H1 (cell line): ENCODE data around the gene CAMK2A. TPM values are rescaled to one million over a fixed set of nuclear protein-coding genes. Genes with fewer than 3 reads are reported as not detected.

Experiments used
- CTCF ChIA-PET: fragments of 300-600 bp; sonication (Branson Sonifier 250); formaldehyde crosslinking; loops from one replicate; lab custom pipeline; 2021; ENCODE audit not compliant: partially characterized antibody; lab: Charles Lee
- POLR2A ChIA-PET: fragments of 300-600 bp; sonication (Branson Sonifier 250); formaldehyde crosslinking; loops from one replicate; lab custom pipeline; 2021; ENCODE audit warnings: inconsistent platforms; ENCODE audit not compliant: partially characterized antibody; lab: Charles Lee
- DNase-seq, 2 experiments: peaks; one replicate each; pipeline versions ENCODE4 v3.0.0 to v3.0.0-alpha.2; 2010 to 2022; ENCODE audit warnings: low spot score in 2 of 2, low read depth in 1 of 2, mixed read lengths in 1 of 2
- FAIRE-seq: peaks from 2 replicates; lab custom pipeline; 2011; peaks lifted over from hg19 to GRCh38; lab: Jason Lieb, UNC
- H2AFZ ChIP-seq: 2 replicates; pipeline ENCODE4 v1.8.1; 2012; ENCODE audit warnings: low read length, inconsistent platforms
- H2AK5ac ChIP-seq: 2 replicates; pipeline ENCODE4 v1.6.1; 2013; ENCODE audit warnings: low read depth, low read length
- H2BK120ac ChIP-seq: replicated peaks from 2 replicates; pipeline ENCODE3; 2013; ENCODE audit warnings: low read depth, low read length, inconsistent platforms
- H2BK12ac ChIP-seq: 2 replicates; pipeline ENCODE4 v1.6.1; 2013; ENCODE audit warnings: low read depth, low read length
- H2BK15ac ChIP-seq: 2 replicates; pipeline ENCODE4 v1.6.1; 2013; ENCODE audit warnings: low read length
- H2BK20ac ChIP-seq: 2 replicates; pipeline ENCODE4 v1.6.1; 2013; ENCODE audit warnings: low read length
- H2BK5ac ChIP-seq: 2 replicates; pipeline ENCODE4 v1.6.1; 2013; ENCODE audit warnings: low read depth, low read length
- H3K14ac ChIP-seq: 2 replicates; pipeline ENCODE4 v1.6.1; 2013; ENCODE audit warnings: inconsistent platforms; ENCODE audit not compliant: insufficient read length
- H3K18ac ChIP-seq: 2 replicates; pipeline ENCODE4 v1.6.1; 2013; ENCODE audit warnings: low read length; ENCODE audit errors: extremely low read depth
- H3K23ac ChIP-seq: 2 replicates; pipeline ENCODE4 v1.6.1; 2013; ENCODE audit warnings: inconsistent platforms; ENCODE audit not compliant: insufficient read length
- H3K23me2 ChIP-seq: 2 replicates; pipeline ENCODE4 v1.6.1; 2013; ENCODE audit warnings: low read depth, low read length
- H3K27ac ChIP-seq: 2 replicates; pipeline ENCODE4 v1.6.1; 2011; ENCODE audit warnings: low read depth, low read length, inconsistent platforms
- H3K27me3 ChIP-seq, 4 experiments: replicated peaks in 1 of 4; 1 replicate in 1 of 4; 2 replicates in 3 of 4; pipeline versions ENCODE4 v1.6.1 to v1.8.1; 2011 to 2013; ENCODE audit warnings: low read length in 3 of 4, mild to moderate bottlenecking in 3 of 4, inconsistent platforms in 2 of 4, mixed read lengths in 2 of 4, moderate library complexity in 1 of 4; ENCODE audit not compliant: control insufficient read depth in 3 of 4, insufficient read depth in 3 of 4; ENCODE audit errors: extremely low read depth in 1 of 4
- H3K36me3 ChIP-seq, 4 experiments: 2 replicates each; pipeline versions ENCODE4 v1.6.1 to v1.8.1; 2011 to 2013; ENCODE audit warnings: mild to moderate bottlenecking in 4 of 4, low read length in 3 of 4, moderate library complexity in 2 of 4, control low read depth in 1 of 4, inconsistent platforms in 1 of 4; ENCODE audit not compliant: insufficient read depth in 4 of 4, control insufficient read depth in 2 of 4
- H3K4ac ChIP-seq: replicated peaks from 2 replicates; pipeline ENCODE3; 2013; ENCODE audit warnings: low read length, low read depth, mixed read lengths, inconsistent platforms; ENCODE audit not compliant: insufficient read length
- H3K4me1 ChIP-seq, 4 experiments: replicated peaks in 1 of 4; 1 replicate in 1 of 4; 2 replicates in 3 of 4; pipeline versions ENCODE4 v1.6.1 to v1.8.1; 2011 to 2013; ENCODE audit warnings: low read length in 3 of 4, inconsistent platforms in 2 of 4, mixed read lengths in 1 of 4; ENCODE audit not compliant: insufficient read depth in 4 of 4, control insufficient read depth in 3 of 4
- H3K4me2 ChIP-seq, 2 experiments: 2 replicates each; pipeline versions ENCODE4 v1.6.1 to v1.8.1; 2011 to 2013; ENCODE audit warnings: low read depth in 2 of 2, low read length in 2 of 2, control low read depth in 1 of 2, inconsistent platforms in 1 of 2, mild to moderate bottlenecking in 1 of 2; ENCODE audit not compliant: insufficient read depth in 1 of 2
- H3K4me3 ChIP-seq, 4 experiments: fragments of 200-600, 300-600 bp in 1 of 4; sonication (generic), shearing (Covaris generic), sonication (Bioruptor Twin) in 1 of 4; 2 replicates each; pipeline versions ENCODE4 v1.5.1 to v1.8.1; 2011 to 2016; ENCODE audit warnings: low read length in 4 of 4, low read depth in 3 of 4, control low read depth in 2 of 4, inconsistent platforms in 2 of 4, mild to moderate bottlenecking in 2 of 4, mixed read lengths in 1 of 4, moderate library complexity in 1 of 4; ENCODE audit not compliant: insufficient read depth in 2 of 4; ENCODE audit errors: extremely low read depth in 1 of 4
- H3K56ac ChIP-seq: replicated peaks from 2 replicates; pipeline ENCODE3; 2013; ENCODE audit warnings: low read depth, mild to moderate bottlenecking, mixed read lengths, low read length, inconsistent platforms; ENCODE audit not compliant: insufficient read length
- H3K79me1 ChIP-seq: 2 replicates; pipeline ENCODE4 v1.6.1; 2013; ENCODE audit warnings: low read depth, low read length, control low read depth
- H3K79me2 ChIP-seq, 2 experiments: 2 replicates each; pipeline versions ENCODE4 v1.6.1 to v1.8.1; 2012 to 2013; ENCODE audit warnings: low read length in 2 of 2, mild to moderate bottlenecking in 2 of 2, inconsistent platforms in 1 of 2; ENCODE audit not compliant: insufficient read depth in 2 of 2, control insufficient read depth in 1 of 2
- H3K9ac ChIP-seq, 4 experiments: replicated peaks in 1 of 4; 1 replicate in 1 of 4; 2 replicates in 3 of 4; pipeline versions ENCODE4 v1.6.1 to v1.8.1; 2011 to 2013; ENCODE audit warnings: low read depth in 3 of 4, low read length in 3 of 4, control low read depth in 2 of 4, mild to moderate bottlenecking in 2 of 4, moderate library complexity in 2 of 4, inconsistent platforms in 1 of 4; ENCODE audit errors: extremely low read depth in 1 of 4
- H3K9me3 ChIP-seq, 2 experiments: 2 replicates each; pipeline versions ENCODE4 v1.6.1 to v1.8.1; 2012 to 2013; ENCODE audit warnings: mild to moderate bottlenecking in 2 of 2, moderate library complexity in 2 of 2, control low read depth in 1 of 2, inconsistent platforms in 1 of 2, low read depth in 1 of 2, low read length in 1 of 2, mixed read lengths in 1 of 2; ENCODE audit not compliant: insufficient read depth in 2 of 2
- H4K20me1 ChIP-seq, 2 experiments: replicated peaks in 1 of 2; 2 replicates each; pipeline versions ENCODE3 to v1.8.1; 2011 to 2013; ENCODE audit warnings: inconsistent platforms in 2 of 2, low read length in 2 of 2, mild to moderate bottlenecking in 1 of 2; ENCODE audit not compliant: insufficient read depth in 2 of 2, control insufficient read depth in 1 of 2
- H4K5ac ChIP-seq: 2 replicates; pipeline ENCODE4 v1.6.1; 2013; ENCODE audit warnings: low read length, low read depth, mixed read lengths, inconsistent platforms; ENCODE audit not compliant: insufficient read length
- H4K8ac ChIP-seq: 2 replicates; pipeline ENCODE4 v1.8.0; 2013; ENCODE audit warnings: mild to moderate bottlenecking, moderate library complexity, low read length, inconsistent platforms; ENCODE audit not compliant: insufficient read depth; ENCODE audit errors: extremely low read depth
- H4K91ac ChIP-seq: replicated peaks from 2 replicates; pipeline ENCODE3; 2013; ENCODE audit warnings: low read length, mixed read lengths, inconsistent platforms; ENCODE audit not compliant: insufficient read length
- BCL11A ChIP-seq, 2 experiments: IDR thresholded peaks; one replicate each; pipeline ENCODE4 v1.6.1; 2011; ENCODE audit warnings: low read depth in 2 of 2, low read length in 2 of 2, mild to moderate bottlenecking in 2 of 2
- NANOG ChIP-seq: IDR thresholded peaks from 2 replicates; pipeline ENCODE4 v1.6.1; 2011; ENCODE audit warnings: low read length, low read depth, mild to moderate bottlenecking, inconsistent platforms; ENCODE audit not compliant: insufficient read depth, poor library complexity, severe bottlenecking
- WGBS, 2 experiments: shearing (Covaris generic) in 1 of 2; methylation state at CpG; one replicate each; pipeline versions ENCODE4 v1.1.6 to v1.1.7; 2013 to 2015; ENCODE audit warnings: low lambda C conversion rate in 2 of 2, mixed read lengths in 2 of 2, inconsistent platforms in 1 of 2, low coverage in 1 of 2, missing lambda C conversion rate in 1 of 2; ENCODE audit not compliant: insufficient replicate concordance in 2 of 2, insufficient coverage in 1 of 2, insufficient read length in 1 of 2; ENCODE audit errors: extremely low coverage in 1 of 2, missing lambda C conversion rate in 1 of 2; 5-methylcytosine and 5-hydroxymethylcytosine counted together
- polyA plus RNA-seq, 7 experiments: library from polyadenylated mRNA; depleted of rRNA in 3 of 7; stranded (reverse) in 5 of 7; unstranded in 2 of 7; fragments of >200 nt in 5 of 7; fragments of 200-250 nt in 2 of 7; gene quantifications; 1 replicate in 5 of 7; 2 replicates in 1 of 7; 4 replicates in 1 of 7; pipeline versions ENCODE4 v1.2.1 to v1.2.3, GENCODE V29; 2011 to 2013; ENCODE audit warnings: missing spikeins in 2 of 7, mixed read lengths in 2 of 7
- total RNA-seq: library from RNA; stranded (reverse); fragmentation: NEBNext Ultra II Directional; extraction: Animal tissue kit (Norgen Biotek cat#: 25700); gene quantifications from 2 replicates; pipeline ENCODE4 v1.2.1, GENCODE V29; 2021

Gene CAMK2A
- total and polyA plus RNA-seq, 2 of the 8 experiments (the other 6 are each of a cell fraction or from before 2014, with no cell fraction given) = 0.20 to 0.28 TPM

- no peak overlapping the region for H2BK120ac ChIP-seq
- no peak overlapping the region for H4K91ac ChIP-seq
- H3K23ac ChIP-seq = no peak overlapping the region
- 28% methylated on average over 2 of the region's 2 CpGs; no CpG with 5 or more reads in 1 of the 2 experiments for WGBS, 2 experiments
- H3K4me2 ChIP-seq = peak overlapping the region; percentile 78 to 87; a peak in 3 of 4 replicates
- H2BK20ac ChIP-seq = no peak overlapping the region
- H2BK12ac ChIP-seq = no peak overlapping the region
- no peak overlapping the region for H2BK15ac ChIP-seq
- peaks cover 29 to 62% (median 58%) of the 10 kb centered on the region in 4 experiments for H3K27me3 ChIP-seq
- H2AK5ac ChIP-seq = no peak overlapping the region
- FAIRE-seq = no peak
- no peak overlapping the region for H2AFZ ChIP-seq
- TF ChIP-seq BCL11A (IDR thresholded peaks at IDR 0.05; ENCODE audit: low read depth in 2 of 2, low read length in 2 of 2) = no peak
- no peak for TF ChIP-seq NANOG
- no peak overlapping the region for H3K14ac ChIP-seq
- ChIA-PET POLR2A (no interaction called here), CTCF (interaction anchor here (1.0 to 23.7 kb wide), 9 partner anchors 9 to 142 kb away, joined by 3 to 302 read pairs (median 5); no protein-coding TSS in a partner anchor)
- H3K79me2 ChIP-seq = no peaks in the 10 kb centered on the region
- no peak overlapping the region for H4K5ac ChIP-seq
- H3K9ac ChIP-seq = no peak overlapping the region
- H3K4me3 ChIP-seq = peak overlapping the region in 1 of 4 experiments; percentile 61; a peak in 2 of 8 replicates
- no peak overlapping the region for H3K18ac ChIP-seq
- H3K36me3 ChIP-seq = no peaks in the 10 kb centered on the region
- H3K27ac ChIP-seq = no peak overlapping the region
- peaks cover 6% of the 10 kb centered on the region; the same call in 1 of the 2 replicates for H3K23me2 ChIP-seq
- H4K20me1 ChIP-seq = peaks cover 1 to 3% of the 10 kb centered on the region in 2 experiments
- H3K79me1 ChIP-seq = no peaks in the 10 kb centered on the region
- H3K56ac ChIP-seq = no peak overlapping the region
- no peak for DNase-seq
- H3K9me3 ChIP-seq = no peaks in the 10 kb centered on the region
- H2BK5ac ChIP-seq = no peak overlapping the region
- H4K8ac ChIP-seq = no peak overlapping the region
- peaks cover 1 to 19% (median 6%) of the 10 kb centered on the region in 4 experiments for H3K4me1 ChIP-seq
- no peak overlapping the region for H3K4ac ChIP-seq
Measured at GRCh38 chr5:150190987-150191386, 98.6 kb downstream of the CAMK2A start.
